Erythroblast (primary cell): Measurements from ENCODE around the gene ARHGAP30.

ENCODE experiments used
- GATA1 ChIP-seq: IDR thresholded peaks from 2 replicates; pipeline ENCODE4 v1.6.1; 2011; ENCODE audit warnings: low read depth, mild to moderate bottlenecking, control low read depth, low read length, moderate library complexity
- POLR2A ChIP-seq: IDR thresholded peaks from 2 replicates; pipeline ENCODE4 v1.6.1; 2011; ENCODE audit warnings: mild to moderate bottlenecking, low read length

DNA sequence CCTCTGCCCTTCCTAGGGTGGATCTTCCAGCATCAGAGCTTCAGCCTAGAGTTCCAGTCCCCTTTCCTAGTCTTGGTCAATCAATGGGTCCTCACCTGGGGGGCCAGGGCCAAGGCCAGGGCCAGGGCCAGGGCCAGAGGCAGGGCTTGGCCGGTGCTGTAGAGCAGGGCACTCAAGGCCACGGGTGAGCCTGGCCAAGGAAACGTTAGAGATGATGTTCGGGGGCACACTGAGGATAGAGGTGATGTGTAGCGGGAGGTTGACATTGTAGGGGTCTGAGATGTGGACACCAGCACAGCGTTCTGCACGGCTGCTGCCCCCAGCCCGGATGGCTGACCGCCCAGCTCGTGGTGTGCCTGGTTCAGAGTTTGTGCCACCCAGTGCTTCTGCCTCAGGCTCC is 18.5 kb downstream of the ARHGAP30 start:
- no peak for TF ChIP-seq POLR2A
- TF ChIP-seq GATA1: no peak
